IMR-90 (cell line): ENCODE data around the gene SIX5. TPM values are rescaled to one million over a fixed set of nuclear protein-coding genes. Genes with fewer than 3 reads are reported as not detected.

ENCODE experiments used
- ATAC-seq: fragments of 200-7000 bp; cut with Tn5 transposase; 2 replicates; pipeline ENCODE4 v1.9.1; 2020; ENCODE audit warnings: low read depth, mild to moderate bottlenecking, moderate library complexity
- BruUV-seq: library from RNA; stranded (reverse); fragments of 400-500 nt; replicated peaks from 2 replicates; lab custom pipeline; 2021; lab: Mats Ljungman, UMichigan
- CTCF ChIA-PET: fragments of 300-600 bp; formaldehyde crosslinking; extraction: SDS; loops from one replicate; lab custom pipeline; 2021; ENCODE audit warnings: antibody characterized with exemption; lab: Yijun Ruan, JAX
- POLR2A ChIA-PET: fragments of 300-600 bp; sonication (Branson Sonifier 250); formaldehyde crosslinking; loops from one replicate; lab custom pipeline; 2022; ENCODE audit warnings: antibody characterized with exemption; ENCODE audit not compliant: unreplicated experiment; lab: Charles Lee
- DNase-seq: peaks from one replicate; pipeline ENCODE4 v3.0.0; 2013
- H2AFZ ChIP-seq: replicated peaks from 2 replicates; pipeline ENCODE3; 2013; ENCODE audit warnings: low read length, mild to moderate bottlenecking; ENCODE audit not compliant: poor library complexity
- H2AK5ac ChIP-seq: 2 replicates; pipeline ENCODE4 v1.6.1; 2013; ENCODE audit warnings: low read depth, low read length, inconsistent platforms
- H2AK9ac ChIP-seq: replicated peaks from 2 replicates; pipeline ENCODE3; 2013; ENCODE audit warnings: mild to moderate bottlenecking, low read depth, low read length, moderate library complexity; ENCODE audit not compliant: poor library complexity
- H2BK120ac ChIP-seq: 2 replicates; pipeline ENCODE4 v1.6.1; 2013; ENCODE audit warnings: low read depth, low read length, inconsistent platforms
- H2BK15ac ChIP-seq: 3 replicates; pipeline ENCODE4 v1.6.1; 2013; ENCODE audit warnings: low read depth, low read length, inconsistent platforms
- H2BK20ac ChIP-seq: 2 replicates; pipeline ENCODE4 v1.6.1; 2013; ENCODE audit warnings: low read depth, mild to moderate bottlenecking, inconsistent platforms, low read length, moderate library complexity
- H2BK5ac ChIP-seq: 2 replicates; pipeline ENCODE4 v1.6.1; 2013; ENCODE audit warnings: mild to moderate bottlenecking, low read depth, low read length, inconsistent platforms; ENCODE audit not compliant: poor library complexity, severe bottlenecking
- H3K14ac ChIP-seq: replicated peaks from 2 replicates; pipeline ENCODE4 v1.6.1; 2013; ENCODE audit warnings: low read depth, low read length, inconsistent platforms
- H3K18ac ChIP-seq: 2 replicates; pipeline ENCODE4 v1.6.1; 2013; ENCODE audit warnings: low read depth, low read length, control low read depth
- H3K23ac ChIP-seq: 2 replicates; pipeline ENCODE4 v1.6.1; 2013; ENCODE audit warnings: low read depth, low read length, inconsistent platforms
- H3K27ac ChIP-seq: 2 replicates; pipeline ENCODE4 v1.5.1; 2013; ENCODE audit warnings: mild to moderate bottlenecking, control low read depth, low read length; ENCODE audit not compliant: insufficient read depth
- H3K27me3 ChIP-seq: 2 replicates; pipeline ENCODE4 v1.6.1; 2013; ENCODE audit warnings: low read length; ENCODE audit not compliant: control insufficient read depth, insufficient read depth
- H3K36me3 ChIP-seq: 2 replicates; pipeline ENCODE4 v1.6.1; 2013; ENCODE audit warnings: low read length, mixed read lengths; ENCODE audit not compliant: control insufficient read depth, insufficient read depth
- H3K4ac ChIP-seq: 2 replicates; pipeline ENCODE4 v1.6.1; 2013; ENCODE audit warnings: low read depth, low read length, inconsistent platforms
- H3K4me1 ChIP-seq: 2 replicates; pipeline ENCODE4 v1.6.1; 2013; ENCODE audit warnings: low read length, mixed read lengths; ENCODE audit not compliant: control insufficient read depth, insufficient read depth
- H3K4me2 ChIP-seq: 2 replicates; pipeline ENCODE4 v1.6.1; 2013; ENCODE audit warnings: low read depth, mild to moderate bottlenecking, control low read depth, low read length, moderate library complexity
- H3K4me3 ChIP-seq: 2 replicates; pipeline ENCODE4 v1.5.1; 2013; ENCODE audit warnings: low read depth, mild to moderate bottlenecking, control low read depth, low read length, moderate library complexity; ENCODE audit not compliant: insufficient read depth
- H3K56ac ChIP-seq: 2 replicates; pipeline ENCODE4 v1.6.1; 2013; ENCODE audit warnings: low read length, inconsistent platforms; ENCODE audit not compliant: insufficient read depth; ENCODE audit errors: extremely low read depth
- H3K79me1 ChIP-seq, 2 experiments: 2 replicates each; pipeline ENCODE4 v1.6.1; 2013; ENCODE audit warnings: low read length in 2 of 2, inconsistent platforms in 1 of 2, low read depth in 1 of 2
- H3K9ac ChIP-seq: 2 replicates; pipeline ENCODE4 v1.6.1; 2013; ENCODE audit warnings: low read depth, low read length, control low read depth
- H3K9me1 ChIP-seq: 2 replicates; pipeline ENCODE4 v1.6.1; 2013; ENCODE audit warnings: low read length, inconsistent platforms; ENCODE audit not compliant: insufficient read depth
- H3K9me3 ChIP-seq: 2 replicates; pipeline ENCODE4 v1.6.1; 2013; ENCODE audit warnings: low read length; ENCODE audit not compliant: control insufficient read depth, insufficient read depth
- H4K20me1 ChIP-seq: 2 replicates; pipeline ENCODE4 v1.6.1; 2013; ENCODE audit warnings: low read length, inconsistent platforms; ENCODE audit not compliant: insufficient read depth
- H4K5ac ChIP-seq: 2 replicates; pipeline ENCODE4 v1.6.1; 2013; ENCODE audit warnings: mild to moderate bottlenecking, low read depth, low read length, control low read depth
- H4K8ac ChIP-seq, 2 experiments: 2 replicates each; pipeline ENCODE4 v1.6.1; 2013; ENCODE audit warnings: low read depth in 2 of 2, low read length in 2 of 2, control low read depth in 1 of 2, inconsistent platforms in 1 of 2
- H4K91ac ChIP-seq: 2 replicates; pipeline ENCODE4 v1.6.1; 2013; ENCODE audit warnings: low read depth, low read length, inconsistent platforms; ENCODE audit not compliant: insufficient read depth
- BHLHE40 ChIP-seq: fragments of 150-350 bp; IDR thresholded peaks from 2 replicates; pipeline ENCODE4 v1.6.1; 2016; ENCODE audit warnings: mild to moderate bottlenecking, low read depth, low read length
- CEBPB ChIP-seq: IDR thresholded peaks from 2 replicates; pipeline ENCODE4 v1.6.1; 2012; ENCODE audit warnings: low read depth, low read length, improper control_type of control experiment
- CHD1 ChIP-seq: IDR thresholded peaks from 2 replicates; pipeline ENCODE4 v1.6.1; 2012; ENCODE audit warnings: low read depth, low read length, improper control_type of control experiment
- FOS ChIP-seq: fragments of 150-350 bp; IDR thresholded peaks from 2 replicates; pipeline ENCODE4 v1.6.1; 2016; ENCODE audit warnings: low read depth, low read length
- MAFK ChIP-seq: IDR thresholded peaks from 2 replicates; pipeline ENCODE4 v1.6.1; 2012; ENCODE audit warnings: low read depth, low read length, improper control_type of control experiment
- MAZ ChIP-seq: IDR thresholded peaks from 2 replicates; pipeline ENCODE4 v1.6.1; 2012; ENCODE audit warnings: low read depth, mild to moderate bottlenecking, low read length, improper control_type of control experiment, moderate library complexity, borderline replicate concordance
- MXI1 ChIP-seq: IDR thresholded peaks from 2 replicates; pipeline ENCODE4 v1.6.1; 2012; ENCODE audit warnings: low read depth, mild to moderate bottlenecking, low read length, moderate library complexity, borderline replicate concordance
- NFE2L2 ChIP-seq: fragments of 150-350 bp; IDR thresholded peaks from 2 replicates; pipeline ENCODE4 v1.6.1; 2016; ENCODE audit warnings: low read depth, mild to moderate bottlenecking, low read length
- POLR2A ChIP-seq: IDR thresholded peaks from 2 replicates; pipeline ENCODE4 v1.6.1; 2012; ENCODE audit warnings: mild to moderate bottlenecking, low read depth, low read length
- RAD21 ChIP-seq: IDR thresholded peaks from 2 replicates; pipeline ENCODE4 v1.6.1; 2012; ENCODE audit warnings: low read length, improper control_type of control experiment
- RCOR1 ChIP-seq: IDR thresholded peaks from 2 replicates; pipeline ENCODE4 v1.6.1; 2012; ENCODE audit warnings: mild to moderate bottlenecking, low read length, improper control_type of control experiment; ENCODE audit not compliant: insufficient replicate concordance
- RFX5 ChIP-seq: IDR thresholded peaks from 2 replicates; pipeline ENCODE4 v1.8.0; 2012; ENCODE audit warnings: low read depth, mild to moderate bottlenecking, low read length, moderate library complexity
- SMC3 ChIP-seq: fragments of 150-350 bp; IDR thresholded peaks from 2 replicates; pipeline ENCODE4 v1.6.1; 2016; ENCODE audit warnings: low read depth, mild to moderate bottlenecking, antibody characterized with exemption, low read length, moderate library complexity
- WGBS, 2 experiments: methylation state at CpG; one replicate each; pipeline versions ENCODE4 v1.1.5 to v1.1.7; 2013; ENCODE audit warnings: missing lambda C conversion rate in 2 of 2; ENCODE audit not compliant: insufficient read length in 1 of 2; ENCODE audit errors: extremely low coverage in 2 of 2; 5-methylcytosine and 5-hydroxymethylcytosine counted together
- dilution Hi-C: fragments of 300-500 bp; cut with HindIII; formaldehyde crosslinking; loops from one replicate; pipeline ENCODE4 v1.14.3; 2018; ENCODE audit warnings: low sequenced_read_pairs; ENCODE audit not compliant: unreplicated experiment
- in situ Hi-C: fragments of 300-500 bp; cut with MboI; formaldehyde crosslinking; loops from 3 replicates; pipeline ENCODE4 v1.14.3; 2019; ENCODE audit warnings: low sequenced_read_pairs, inconsistent platforms, mixed read lengths
- intact Hi-C: fragments of 100-400 bp; cut with micrococcal nuclease; formaldehyde crosslinking; loops from 2 replicates; pipeline ENCODE4 v1.10.0; 2022
- polyA plus RNA-seq, 3 experiments: library from polyadenylated mRNA; depleted of rRNA; stranded (reverse); fragments of >200 nt; gene quantifications; 2 replicates each; pipeline ENCODE4 v1.2.3, GENCODE V29; 2012; ENCODE audit warnings: low replicate concordance in 1 of 3
- total RNA-seq: library from RNA; depleted of rRNA; stranded (reverse); fragments of >200 nt; gene quantifications from 2 replicates; pipeline ENCODE4 v1.2.3, GENCODE V29; 2012
- TF ChIP-seq, protein P1 (sequence below): fragments of 150-350 bp; IDR thresholded peaks from 2 replicates; pipeline ENCODE4 v1.6.1; 2017; ENCODE audit warnings: mild to moderate bottlenecking, antibody characterized with exemption, low read length, low read depth
- TF ChIP-seq, protein P2 (sequence below): fragments of 150-350 bp; IDR thresholded peaks from 2 replicates; pipeline ENCODE4 v1.6.1; 2016; ENCODE audit warnings: low read depth, mild to moderate bottlenecking, low read length, moderate library complexity, borderline replicate concordance
- TF ChIP-seq, protein P3 (sequence below): conservative IDR thresholded peaks from 2 replicates; pipeline ENCODE4 v1.5.1; 2012; ENCODE audit warnings: mild to moderate bottlenecking, low read depth, low read length, improper control_type of control experiment

SIX5 gene
- total and polyA plus RNA-seq, 2 of the 4 experiments (the other 2 are of a cell fraction): 0.90 to 15.5 TPM

DNA sequence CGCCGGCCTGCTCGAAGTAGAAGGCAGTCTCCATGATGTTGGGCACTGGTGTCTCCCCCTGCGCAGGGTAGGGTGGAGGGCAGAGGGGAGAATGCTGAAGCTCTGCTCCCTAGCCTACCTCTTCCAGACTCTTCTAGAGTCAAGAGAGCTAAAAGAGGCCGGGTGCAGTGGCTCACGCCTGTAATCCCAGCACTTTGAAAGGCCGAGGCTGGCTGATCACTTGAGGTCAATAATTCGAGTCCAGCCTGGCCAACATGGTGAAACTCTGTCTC lies 35.8 kb upstream of the SIX5 start:
- Histone ChIP-seq H3K23ac (no peak overlapping the region), H3K9ac (no peak overlapping the region), H4K5ac (no peak overlapping the region), H4K91ac (no peak overlapping the region), H3K27ac (no peak overlapping the region), H3K18ac (no peak overlapping the region), H3K4ac (no peak overlapping the region), H3K36me3 (no peaks in the 10 kb centered on the region), H2AK5ac (peak overlapping the region; percentile 63; the same call in 1 of the 2 replicates), H2BK15ac (no peak overlapping the region), H3K4me2 (no peak overlapping the region), H3K4me1 (peaks cover 9% of the 10 kb centered on the region), H2BK5ac (no peak overlapping the region), H2AK9ac (no peak overlapping the region), H3K9me3 (peaks cover 4% of the 10 kb centered on the region), H2BK120ac (no peak overlapping the region), H4K8ac (no peak overlapping the region), H3K27me3 (no peaks in the 10 kb centered on the region), H3K14ac (no peak overlapping the region), H3K79me1 (0 out of 4 replicates have a peak, but pooled peaks cover 0 to under 1% of the 10 kb centered on the region in 2 experiments), H2AFZ (no peak overlapping the region), H3K56ac (no peak overlapping the region), H2BK20ac (no peak overlapping the region), H3K4me3 (no peak overlapping the region), H4K20me1 (no peaks in the 10 kb centered on the region), H3K9me1 (0 out of 2 replicates have a peak, but pooled peaks cover 2% of the 10 kb centered on the region)
- in situ Hi-C loops: no loop called here
- ATAC-seq (no peak), DNase-seq (no peak)
- intact Hi-C loops: no loop called here
- POLR2A ChIA-PET: no interaction called here
- no CpG with 5 or more reads among the region's 8 CpGs for WGBS, 2 experiments
- dilution Hi-C loops: no loop called here
- CTCF ChIA-PET: no interaction called here
- no TSS peak for BruUV-seq
- TF ChIP-seq FOS (no peak), MXI1 (no peak), BHLHE40 (no peak), RFX5 (no peak), MAZ (no peak), RCOR1 (no peak), CEBPB (no peak), CHD1 (no peak), MAFK (no peak), POLR2A (no peak), SMC3 (no peak), NFE2L2 (no peak), RAD21 (no peak)
- TF ChIP-seq, protein P1, sequence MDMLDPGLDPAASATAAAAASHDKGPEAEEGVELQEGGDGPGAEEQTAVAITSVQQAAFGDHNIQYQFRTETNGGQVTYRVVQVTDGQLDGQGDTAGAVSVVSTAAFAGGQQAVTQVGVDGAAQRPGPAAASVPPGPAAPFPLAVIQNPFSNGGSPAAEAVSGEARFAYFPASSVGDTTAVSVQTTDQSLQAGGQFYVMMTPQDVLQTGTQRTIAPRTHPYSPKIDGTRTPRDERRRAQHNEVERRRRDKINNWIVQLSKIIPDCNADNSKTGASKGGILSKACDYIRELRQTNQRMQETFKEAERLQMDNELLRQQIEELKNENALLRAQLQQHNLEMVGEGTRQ: no peak
- TF ChIP-seq, protein P2, sequence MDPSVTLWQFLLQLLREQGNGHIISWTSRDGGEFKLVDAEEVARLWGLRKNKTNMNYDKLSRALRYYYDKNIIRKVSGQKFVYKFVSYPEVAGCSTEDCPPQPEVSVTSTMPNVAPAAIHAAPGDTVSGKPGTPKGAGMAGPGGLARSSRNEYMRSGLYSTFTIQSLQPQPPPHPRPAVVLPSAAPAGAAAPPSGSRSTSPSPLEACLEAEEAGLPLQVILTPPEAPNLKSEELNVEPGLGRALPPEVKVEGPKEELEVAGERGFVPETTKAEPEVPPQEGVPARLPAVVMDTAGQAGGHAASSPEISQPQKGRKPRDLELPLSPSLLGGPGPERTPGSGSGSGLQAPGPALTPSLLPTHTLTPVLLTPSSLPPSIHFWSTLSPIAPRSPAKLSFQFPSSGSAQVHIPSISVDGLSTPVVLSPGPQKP: no peak
- TF ChIP-seq, protein P3, sequence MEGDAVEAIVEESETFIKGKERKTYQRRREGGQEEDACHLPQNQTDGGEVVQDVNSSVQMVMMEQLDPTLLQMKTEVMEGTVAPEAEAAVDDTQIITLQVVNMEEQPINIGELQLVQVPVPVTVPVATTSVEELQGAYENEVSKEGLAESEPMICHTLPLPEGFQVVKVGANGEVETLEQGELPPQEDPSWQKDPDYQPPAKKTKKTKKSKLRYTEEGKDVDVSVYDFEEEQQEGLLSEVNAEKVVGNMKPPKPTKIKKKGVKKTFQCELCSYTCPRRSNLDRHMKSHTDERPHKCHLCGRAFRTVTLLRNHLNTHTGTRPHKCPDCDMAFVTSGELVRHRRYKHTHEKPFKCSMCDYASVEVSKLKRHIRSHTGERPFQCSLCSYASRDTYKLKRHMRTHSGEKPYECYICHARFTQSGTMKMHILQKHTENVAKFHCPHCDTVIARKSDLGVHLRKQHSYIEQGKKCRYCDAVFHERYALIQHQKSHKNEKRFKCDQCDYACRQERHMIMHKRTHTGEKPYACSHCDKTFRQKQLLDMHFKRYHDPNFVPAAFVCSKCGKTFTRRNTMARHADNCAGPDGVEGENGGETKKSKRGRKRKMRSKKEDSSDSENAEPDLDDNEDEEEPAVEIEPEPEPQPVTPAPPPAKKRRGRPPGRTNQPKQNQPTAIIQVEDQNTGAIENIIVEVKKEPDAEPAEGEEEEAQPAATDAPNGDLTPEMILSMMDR: no peak
